Measurements from ENCODE around the gene LBX2. TPM values are rescaled to one million over a fixed set of nuclear protein-coding genes. Genes with fewer than 3 reads are reported as not detected.
A peak's percentile ranks its signal among the peaks of the same experiment; 100 is the strongest.

Gene LBX2
- total and polyA plus RNA-seq, 4 donors = 0.84 to 2.8 (median 2.5) TPM

DNA sequence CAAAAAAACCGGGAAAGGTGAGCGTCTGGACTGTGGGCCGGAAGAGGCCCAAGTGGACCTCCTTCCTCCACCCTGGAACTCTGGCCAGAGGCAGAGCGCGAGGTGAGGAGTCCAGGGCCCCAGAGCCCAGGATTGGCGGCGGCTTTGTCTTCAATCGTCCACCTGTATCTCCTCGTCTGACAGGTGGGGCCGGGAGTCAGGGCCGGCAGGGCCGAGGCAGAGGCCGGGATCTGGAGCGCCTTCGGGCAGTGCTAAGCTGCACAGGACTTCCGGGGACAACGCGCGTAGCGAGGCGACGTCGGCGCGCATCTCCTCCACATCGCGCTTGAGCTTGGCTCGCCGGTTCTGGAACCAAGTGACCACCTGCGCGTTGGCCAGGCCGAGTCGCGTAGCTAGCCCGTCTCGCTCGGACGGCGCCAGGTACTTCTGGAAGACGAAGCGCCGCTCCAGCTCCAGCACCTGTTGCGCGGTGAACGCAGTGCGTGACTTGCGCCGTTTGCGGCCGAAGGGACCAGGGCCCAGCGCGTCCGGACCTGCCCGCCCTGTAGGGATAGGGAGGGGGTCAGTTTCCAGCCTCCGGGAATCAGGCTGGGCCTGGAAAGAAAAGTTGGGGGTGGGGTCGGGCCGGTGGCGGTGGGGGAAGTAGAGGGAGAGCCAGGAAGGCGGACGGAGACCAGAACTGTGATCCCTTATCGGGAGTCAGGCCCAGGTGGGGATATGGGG is 1.5 kb downstream of the LBX2 start:
- TF ChIP-seq, protein P1, sequence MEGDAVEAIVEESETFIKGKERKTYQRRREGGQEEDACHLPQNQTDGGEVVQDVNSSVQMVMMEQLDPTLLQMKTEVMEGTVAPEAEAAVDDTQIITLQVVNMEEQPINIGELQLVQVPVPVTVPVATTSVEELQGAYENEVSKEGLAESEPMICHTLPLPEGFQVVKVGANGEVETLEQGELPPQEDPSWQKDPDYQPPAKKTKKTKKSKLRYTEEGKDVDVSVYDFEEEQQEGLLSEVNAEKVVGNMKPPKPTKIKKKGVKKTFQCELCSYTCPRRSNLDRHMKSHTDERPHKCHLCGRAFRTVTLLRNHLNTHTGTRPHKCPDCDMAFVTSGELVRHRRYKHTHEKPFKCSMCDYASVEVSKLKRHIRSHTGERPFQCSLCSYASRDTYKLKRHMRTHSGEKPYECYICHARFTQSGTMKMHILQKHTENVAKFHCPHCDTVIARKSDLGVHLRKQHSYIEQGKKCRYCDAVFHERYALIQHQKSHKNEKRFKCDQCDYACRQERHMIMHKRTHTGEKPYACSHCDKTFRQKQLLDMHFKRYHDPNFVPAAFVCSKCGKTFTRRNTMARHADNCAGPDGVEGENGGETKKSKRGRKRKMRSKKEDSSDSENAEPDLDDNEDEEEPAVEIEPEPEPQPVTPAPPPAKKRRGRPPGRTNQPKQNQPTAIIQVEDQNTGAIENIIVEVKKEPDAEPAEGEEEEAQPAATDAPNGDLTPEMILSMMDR (IDR thresholded peaks at IDR 0.05; ENCODE audit: low read depth, low read length, missing input control) = no peak
- TF ChIP-seq HNF4A (conservative IDR thresholded peaks at IDR 0.05) = no peak
- TF ChIP-seq, protein P2, sequence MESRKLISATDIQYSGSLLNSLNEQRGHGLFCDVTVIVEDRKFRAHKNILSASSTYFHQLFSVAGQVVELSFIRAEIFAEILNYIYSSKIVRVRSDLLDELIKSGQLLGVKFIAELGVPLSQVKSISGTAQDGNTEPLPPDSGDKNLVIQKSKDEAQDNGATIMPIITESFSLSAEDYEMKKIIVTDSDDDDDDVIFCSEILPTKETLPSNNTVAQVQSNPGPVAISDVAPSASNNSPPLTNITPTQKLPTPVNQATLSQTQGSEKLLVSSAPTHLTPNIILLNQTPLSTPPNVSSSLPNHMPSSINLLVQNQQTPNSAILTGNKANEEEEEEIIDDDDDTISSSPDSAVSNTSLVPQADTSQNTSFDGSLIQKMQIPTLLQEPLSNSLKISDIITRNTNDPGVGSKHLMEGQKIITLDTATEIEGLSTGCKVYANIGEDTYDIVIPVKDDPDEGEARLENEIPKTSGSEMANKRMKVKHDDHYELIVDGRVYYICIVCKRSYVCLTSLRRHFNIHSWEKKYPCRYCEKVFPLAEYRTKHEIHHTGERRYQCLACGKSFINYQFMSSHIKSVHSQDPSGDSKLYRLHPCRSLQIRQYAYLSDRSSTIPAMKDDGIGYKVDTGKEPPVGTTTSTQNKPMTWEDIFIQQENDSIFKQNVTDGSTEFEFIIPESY (IDR thresholded peaks at IDR 0.05) = no peak
- TF ChIP-seq GABPA (IDR thresholded peaks at IDR 0.05 in 1 of 2, conservative IDR thresholded peaks at IDR 0.05 in 1 of 2) = no peak
- no peak for TF ChIP-seq NR2F2 (IDR thresholded peaks at IDR 0.05)
- no peak for TF ChIP-seq FOXA1 (IDR thresholded peaks at IDR 0.05)
- no peak for TF ChIP-seq RXRA (IDR thresholded peaks at IDR 0.05)
- no peak for TF ChIP-seq EGR1 (IDR thresholded peaks at IDR 0.05; ENCODE audit: low read depth in 2 of 2)
- no peak for TF ChIP-seq RAD21 (IDR thresholded peaks at IDR 0.05)
- TF ChIP-seq, protein P3, sequence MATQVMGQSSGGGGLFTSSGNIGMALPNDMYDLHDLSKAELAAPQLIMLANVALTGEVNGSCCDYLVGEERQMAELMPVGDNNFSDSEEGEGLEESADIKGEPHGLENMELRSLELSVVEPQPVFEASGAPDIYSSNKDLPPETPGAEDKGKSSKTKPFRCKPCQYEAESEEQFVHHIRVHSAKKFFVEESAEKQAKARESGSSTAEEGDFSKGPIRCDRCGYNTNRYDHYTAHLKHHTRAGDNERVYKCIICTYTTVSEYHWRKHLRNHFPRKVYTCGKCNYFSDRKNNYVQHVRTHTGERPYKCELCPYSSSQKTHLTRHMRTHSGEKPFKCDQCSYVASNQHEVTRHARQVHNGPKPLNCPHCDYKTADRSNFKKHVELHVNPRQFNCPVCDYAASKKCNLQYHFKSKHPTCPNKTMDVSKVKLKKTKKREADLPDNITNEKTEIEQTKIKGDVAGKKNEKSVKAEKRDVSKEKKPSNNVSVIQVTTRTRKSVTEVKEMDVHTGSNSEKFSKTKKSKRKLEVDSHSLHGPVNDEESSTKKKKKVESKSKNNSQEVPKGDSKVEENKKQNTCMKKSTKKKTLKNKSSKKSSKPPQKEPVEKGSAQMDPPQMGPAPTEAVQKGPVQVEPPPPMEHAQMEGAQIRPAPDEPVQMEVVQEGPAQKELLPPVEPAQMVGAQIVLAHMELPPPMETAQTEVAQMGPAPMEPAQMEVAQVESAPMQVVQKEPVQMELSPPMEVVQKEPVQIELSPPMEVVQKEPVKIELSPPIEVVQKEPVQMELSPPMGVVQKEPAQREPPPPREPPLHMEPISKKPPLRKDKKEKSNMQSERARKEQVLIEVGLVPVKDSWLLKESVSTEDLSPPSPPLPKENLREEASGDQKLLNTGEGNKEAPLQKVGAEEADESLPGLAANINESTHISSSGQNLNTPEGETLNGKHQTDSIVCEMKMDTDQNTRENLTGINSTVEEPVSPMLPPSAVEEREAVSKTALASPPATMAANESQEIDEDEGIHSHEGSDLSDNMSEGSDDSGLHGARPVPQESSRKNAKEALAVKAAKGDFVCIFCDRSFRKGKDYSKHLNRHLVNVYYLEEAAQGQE (IDR thresholded peaks at IDR 0.05) = no peak
- no peak for TF ChIP-seq SP1 (IDR thresholded peaks at IDR 0.05)
- TF ChIP-seq, protein P4, sequence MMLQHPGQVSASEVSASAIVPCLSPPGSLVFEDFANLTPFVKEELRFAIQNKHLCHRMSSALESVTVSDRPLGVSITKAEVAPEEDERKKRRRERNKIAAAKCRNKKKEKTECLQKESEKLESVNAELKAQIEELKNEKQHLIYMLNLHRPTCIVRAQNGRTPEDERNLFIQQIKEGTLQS (IDR thresholded peaks at IDR 0.05) = no peak
- TF ChIP-seq YY1 (IDR thresholded peaks at IDR 0.05) = no peak
- TF ChIP-seq, protein P5, sequence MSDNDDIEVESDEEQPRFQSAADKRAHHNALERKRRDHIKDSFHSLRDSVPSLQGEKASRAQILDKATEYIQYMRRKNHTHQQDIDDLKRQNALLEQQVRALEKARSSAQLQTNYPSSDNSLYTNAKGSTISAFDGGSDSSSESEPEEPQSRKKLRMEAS (IDR thresholded peaks at IDR 0.05) = no peak
- no peak for TF ChIP-seq JUND (IDR thresholded peaks at IDR 0.05)
- TF ChIP-seq HNF4G (IDR thresholded peaks at IDR 0.05) = no peak
- no peak for TF ChIP-seq FOXA2 (IDR thresholded peaks at IDR 0.05)
- no peak for TF ChIP-seq TAF1 (conservative IDR thresholded peaks at IDR 0.05)
- H3K4me3 ChIP-seq (ENCODE audit: low read depth in 1 of 3, low read length in 3 of 3) = peak overlapping the region in 2 of 3 donors; percentile 50
- WGBS = 30% methylated on average over 61 of the region's 61 CpGs
- H3K4me1 ChIP-seq (ENCODE audit: control insufficient read depth in 4 of 4, insufficient read depth in 4 of 4, low read length in 3 of 4) = peaks cover 18 to 74% (median 56%) of the 10 kb centered on the region in 4 donors
- no peaks in the 10 kb centered on the region for H3K27me3 ChIP-seq (ENCODE audit: control insufficient read depth in 4 of 4, insufficient read depth in 4 of 4, low read length in 3 of 4)
- no peak for DNase-seq (ENCODE audit: low spot score)
- H3K36me3 ChIP-seq (ENCODE audit: control insufficient read depth in 4 of 4, insufficient read depth in 3 of 4, low read depth in 1 of 4, low read length in 3 of 4) = peaks cover 3 to 8% (median 5%) of the 10 kb centered on the region in 4 donors
- H3K9me3 ChIP-seq (ENCODE audit: control insufficient read depth in 4 of 4, low read length in 3 of 4) = no peaks in the 10 kb centered on the region
- no peak overlapping the region for H3K9ac ChIP-seq (ENCODE audit: low read depth in 1 of 2, low read length in 2 of 2)
- no peak overlapping the region for H3K27ac ChIP-seq (ENCODE audit: low read depth in 1 of 2, low read length in 2 of 2)
